GM12878 (cell line): Measurements from ENCODE around the gene OR4D2. TPM values are rescaled to one million over a fixed set of nuclear protein-coding genes. Genes with fewer than 3 reads are reported as not detected.

Experiments
- DPF2 ChIP-seq: fragments of 450-650 bp; IDR thresholded peaks from 2 replicates; pipeline ENCODE4 v1.6.1; 2017; ENCODE audit warnings: mild to moderate bottlenecking
- EED ChIP-seq: sonication (generic); IDR thresholded peaks from 2 replicates; pipeline ENCODE4 v1.6.1; 2016; ENCODE audit warnings: antibody characterized with exemption, low read depth
- EGR1 ChIP-seq, 2 experiments: IDR thresholded peaks; 1 replicate in 1 of 2; 2 replicates in 1 of 2; pipeline ENCODE4 v1.6.1; 2011 to 2012; ENCODE audit warnings: low read depth in 2 of 2, low read length in 2 of 2, borderline replicate concordance in 1 of 2, mild to moderate bottlenecking in 1 of 2, moderate library complexity in 1 of 2
- ETV6 ChIP-seq, 2 experiments: fragments of 450-650 bp in 1 of 2; IDR thresholded peaks in 1 of 2; conservative IDR thresholded peaks in 1 of 2; 2 replicates each; pipeline ENCODE4 v1.6.1; 2014; ENCODE audit warnings: antibody characterized with exemption in 1 of 2, borderline replicate concordance in 1 of 2, low read depth in 1 of 2, mild to moderate bottlenecking in 1 of 2, moderate library complexity in 1 of 2
- GABPA ChIP-seq: IDR thresholded peaks from 2 replicates; pipeline ENCODE4 v1.6.1; 2014; ENCODE audit warnings: antibody characterized with exemption, low read depth, mild to moderate bottlenecking, inconsistent platforms
- JUNB ChIP-seq: IDR thresholded peaks from 2 replicates; pipeline ENCODE4 v1.6.1; 2016; ENCODE audit warnings: antibody characterized with exemption, mild to moderate bottlenecking
- JUND ChIP-seq: IDR thresholded peaks from 2 replicates; pipeline ENCODE4 v1.6.1; 2012; ENCODE audit warnings: low read depth, mild to moderate bottlenecking, low read length, improper control_type of control experiment, moderate library complexity
- MEF2A ChIP-seq: IDR thresholded peaks from 2 replicates; pipeline ENCODE4 v1.6.1; 2011; ENCODE audit warnings: low read depth, mild to moderate bottlenecking, low read length, moderate library complexity; ENCODE audit not compliant: insufficient read depth
- MXI1 ChIP-seq: fragments of 150-350 bp; IDR thresholded peaks from 2 replicates; pipeline ENCODE4 v1.6.1; 2011; ENCODE audit warnings: low read depth, mild to moderate bottlenecking, inconsistent platforms, low read length, improper control_type of control experiment
- NFYB ChIP-seq: IDR thresholded peaks from 2 replicates; pipeline ENCODE4 v1.6.1; 2011; ENCODE audit warnings: low read depth, mild to moderate bottlenecking, low read length, improper control_type of control experiment, moderate library complexity; ENCODE audit not compliant: insufficient read depth
- PAX5 ChIP-seq: IDR thresholded peaks from 2 replicates; pipeline ENCODE4 v1.6.1; 2011; ENCODE audit warnings: low read depth, low read length, borderline replicate concordance
- POLR2AphosphoS2 ChIP-seq: IDR thresholded peaks from 2 replicates; pipeline ENCODE4 v1.6.1; 2011; ENCODE audit warnings: low read depth, mild to moderate bottlenecking, low read length, improper control_type of control experiment, moderate library complexity
- RBBP5 ChIP-seq: fragments of 200-600 bp; sonication (generic); conservative IDR thresholded peaks from 2 replicates; pipeline ENCODE4 v1.6.1; 2016
- SIX5 ChIP-seq: IDR thresholded peaks from 2 replicates; pipeline ENCODE4 v1.6.1; 2011; ENCODE audit warnings: mild to moderate bottlenecking, low read depth, low read length, moderate library complexity; ENCODE audit not compliant: severe bottlenecking
- SMAD1 ChIP-seq: fragments of 450-650 bp; IDR thresholded peaks from 2 replicates; pipeline ENCODE4 v1.6.1; 2018; ENCODE audit warnings: mild to moderate bottlenecking, low read depth; ENCODE audit not compliant: partially characterized antibody
- SMC3 ChIP-seq: IDR thresholded peaks from 2 replicates; pipeline ENCODE4 v1.6.1; 2011; ENCODE audit warnings: low read length, improper control_type of control experiment, borderline replicate concordance
- STAT3 ChIP-seq: IDR thresholded peaks from 2 replicates; pipeline ENCODE4 v1.6.1; 2011; ENCODE audit warnings: low read depth, low read length, improper control_type of control experiment
- TAF1 ChIP-seq: IDR thresholded peaks from 2 replicates; pipeline ENCODE4 v1.6.1; 2011; ENCODE audit warnings: mild to moderate bottlenecking, low read depth, low read length, borderline replicate concordance
- TBL1XR1 ChIP-seq: IDR thresholded peaks from 2 replicates; pipeline ENCODE4 v1.6.1; 2012; ENCODE audit warnings: low read depth, low read length, improper control_type of control experiment
- ZNF622 ChIP-seq: fragments of 450-650 bp; IDR thresholded peaks from 2 replicates; pipeline ENCODE4 v1.6.1; 2017; ENCODE audit warnings: mild to moderate bottlenecking, inconsistent platforms
- polyA plus RNA-seq, 11 experiments: library from polyadenylated mRNA; depleted of rRNA in 4 of 11; unstranded in 6 of 11; stranded (reverse) in 5 of 11; fragments of >200 nt; fragmentation: Nextera tagmentation in 4 of 11; fragmentation: Illumina TruSeq in 1 of 11; extraction: Ambion mirVana in 4 of 11; extraction: Trizol in 1 of 11; gene quantifications; 1 replicate in 1 of 11; 2 replicates in 10 of 11; pipeline versions ENCODE4 v1.2.1 to v1.2.3, GENCODE V29; 2011 to 2016; ENCODE audit warnings: inconsistent platforms in 2 of 11, missing spikeins in 2 of 11, low read depth in 1 of 11
- total RNA-seq, 4 experiments: library from RNA; depleted of rRNA in 3 of 4; stranded (reverse); fragments of >200 nt in 3 of 4; fragmentation: Illumina TruSeq in 1 of 4; extraction: Trizol in 1 of 4; gene quantifications; 2 replicates each; pipeline versions ENCODE4 v1.2.1 to v1.2.3, GENCODE V29; 2013 to 2021
- TF ChIP-seq, protein P1 (sequence below): IDR thresholded peaks from 2 replicates; pipeline ENCODE4 v1.6.1; 2011; ENCODE audit warnings: mild to moderate bottlenecking, low read depth, low read length, moderate library complexity; ENCODE audit not compliant: insufficient replicate concordance

OR4D2 gene
- total and polyA plus RNA-seq, 10 of the 15 experiments (the other 5 are each of a cell fraction or from before 2014, with no cell fraction given) = 0.04 TPM; not detected in 9

DNA sequence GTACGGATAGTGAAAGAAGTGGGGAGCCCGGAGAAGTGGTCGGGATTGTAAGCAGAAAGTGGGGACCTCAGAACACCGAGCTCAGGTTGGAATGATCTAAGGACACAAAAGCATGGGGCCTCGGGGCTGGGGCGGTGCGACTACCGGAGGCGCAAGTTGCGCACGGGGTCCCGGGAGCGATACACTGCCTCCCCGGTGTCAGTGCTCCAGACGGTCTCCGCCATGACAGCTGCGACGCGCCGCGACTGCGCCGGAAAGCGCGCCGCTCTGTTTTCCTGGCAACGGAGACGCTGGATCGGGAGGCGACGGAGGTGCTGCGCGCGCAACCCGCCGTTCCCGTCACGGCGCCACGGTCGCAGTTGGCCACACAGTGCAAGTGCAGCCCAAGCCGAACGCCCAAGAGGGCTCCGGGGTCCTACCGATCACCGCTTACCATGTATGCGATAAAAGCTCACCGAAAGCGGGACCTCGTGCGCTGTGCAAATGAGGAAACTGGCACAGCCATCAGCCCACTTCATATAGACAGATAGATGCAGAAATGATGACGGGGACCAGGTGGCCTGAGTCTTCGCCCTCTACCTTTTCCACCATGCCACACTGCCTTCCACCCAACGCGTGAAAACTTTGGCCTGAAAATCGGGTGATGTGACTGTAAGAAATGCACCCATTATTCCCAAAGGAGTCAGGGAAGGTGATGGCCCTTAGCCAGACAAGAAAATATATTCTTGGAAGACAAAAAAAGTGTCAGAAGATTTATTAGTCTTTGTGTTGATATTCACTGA, 52.4 kb downstream of the OR4D2 start, which contains the start of gene MKS1 (continued):
- TF ChIP-seq MEF2A = no peak
- TF ChIP-seq SMAD1 = no peak
- 0 out of 2 replicates have a peak, but pooled peaks have one; percentile 21 for TF ChIP-seq DPF2
- TF ChIP-seq, protein P1, sequence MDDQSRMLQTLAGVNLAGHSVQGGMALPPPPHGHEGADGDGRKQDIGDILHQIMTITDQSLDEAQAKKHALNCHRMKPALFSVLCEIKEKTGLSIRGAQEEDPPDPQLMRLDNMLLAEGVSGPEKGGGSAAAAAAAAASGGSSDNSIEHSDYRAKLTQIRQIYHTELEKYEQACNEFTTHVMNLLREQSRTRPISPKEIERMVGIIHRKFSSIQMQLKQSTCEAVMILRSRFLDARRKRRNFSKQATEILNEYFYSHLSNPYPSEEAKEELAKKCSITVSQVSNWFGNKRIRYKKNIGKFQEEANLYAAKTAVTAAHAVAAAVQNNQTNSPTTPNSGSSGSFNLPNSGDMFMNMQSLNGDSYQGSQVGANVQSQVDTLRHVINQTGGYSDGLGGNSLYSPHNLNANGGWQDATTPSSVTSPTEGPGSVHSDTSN = no peak
- peak; percentile 92; the same call in 1 of the 2 replicates for TF ChIP-seq TAF1
- no peak for TF ChIP-seq EGR1 (IDR thresholded peaks at IDR 0.05; ENCODE audit: borderline replicate concordance in 1 of 2, low read depth in 2 of 2, low read length in 2 of 2)
- TF ChIP-seq SMC3 = peak; percentile 21; the same call in 1 of the 2 replicates
- 0 out of 2 replicates have a peak, but pooled peaks have one; percentile 16 for TF ChIP-seq NFYB
- TF ChIP-seq MXI1 = peak; percentile 92
- TF ChIP-seq STAT3 = no peak
- peak; percentile 99 for TF ChIP-seq PAX5
- TF ChIP-seq POLR2AphosphoS2 = no peak
- no peak for TF ChIP-seq ZNF622
- peak in 1 of 2 experiments; percentile 39; a peak in 1 of 4 replicates for TF ChIP-seq ETV6 (conservative IDR thresholded peaks at IDR 0.05 in 1 of 2, IDR thresholded peaks at IDR 0.05 in 1 of 2; ENCODE audit: borderline replicate concordance in 1 of 2, low read depth in 1 of 2)
- TF ChIP-seq SIX5 = peak; percentile 38
- peak; percentile 66 for TF ChIP-seq GABPA
- no peak for TF ChIP-seq RBBP5
- peak; percentile 50 for TF ChIP-seq EED
- 0 out of 2 replicates have a peak, but pooled peaks have one; percentile 16 for TF ChIP-seq JUND
- TF ChIP-seq TBL1XR1 = 0 out of 2 replicates have a peak, but pooled peaks have one; percentile 57
- no peak for TF ChIP-seq JUNB
- TF ChIP-seq, all 136 proteins: peak for 68
